Endothelial cell of umbilical vein (primary cell): ENCODE measurements around the gene KRT82. TPM values are rescaled to one million over a fixed set of nuclear protein-coding genes. Genes with fewer than 3 reads are reported as not detected.

Experiments used
- BruUV-seq: library from RNA; stranded (reverse); fragments of 400-500 nt; replicated peaks from 2 replicates; lab custom pipeline; 2021; lab: Mats Ljungman, UMichigan
- CTCF ChIA-PET: fragments of 300-600, 350-600 bp; sonication (Branson Sonifier 250); formaldehyde crosslinking; loops from one replicate; lab custom pipeline; 2021; ENCODE audit warnings: antibody characterized with exemption, inconsistent platforms; lab: Charles Lee
- POLR2A ChIA-PET: fragments of 300-600, 350-600 bp; sonication (Branson Sonifier 250); formaldehyde crosslinking; loops from one replicate; lab custom pipeline; 2021; ENCODE audit warnings: antibody characterized with exemption, inconsistent platforms; lab: Charles Lee
- DNase-seq: peaks from one replicate; pipeline ENCODE4 v3.0.0-alpha.2; 2011; ENCODE audit warnings: low read depth, low spot score
- FAIRE-seq: peaks from 2 replicates; lab custom pipeline; 2011; peaks lifted over from hg19 to GRCh38; lab: Jason Lieb, UNC
- H2AFZ ChIP-seq: 2 replicates; pipeline ENCODE4 v1.6.0; 2012; ENCODE audit warnings: low read depth, low read length, control low read depth, inconsistent platforms
- H3K27ac ChIP-seq: 2 replicates; pipeline ENCODE4 v1.5.1; 2011; ENCODE audit warnings: low read depth, mild to moderate bottlenecking, control low read depth, low read length, moderate library complexity; ENCODE audit not compliant: insufficient read depth
- H3K27me3 ChIP-seq, 2 experiments: 2 replicates each; pipeline versions ENCODE4 v1.6.0 to v1.6.1; 2011; ENCODE audit warnings: low read length in 2 of 2, mixed read lengths in 1 of 2; ENCODE audit not compliant: control insufficient read depth in 2 of 2, insufficient read depth in 2 of 2
- H3K36me3 ChIP-seq, 2 experiments: 2 replicates in 1 of 2; 3 replicates in 1 of 2; pipeline ENCODE4 v1.5.1; 2011; ENCODE audit warnings: low read length in 2 of 2, mild to moderate bottlenecking in 1 of 2, moderate library complexity in 1 of 2; ENCODE audit not compliant: control insufficient read depth in 2 of 2, insufficient read depth in 2 of 2; ENCODE audit errors: extremely low read depth in 1 of 2
- H3K4me1 ChIP-seq: 3 replicates; pipeline ENCODE4 v1.5.1; 2011; ENCODE audit warnings: mild to moderate bottlenecking, low read length; ENCODE audit not compliant: control insufficient read depth, insufficient read depth; ENCODE audit errors: extremely low read depth
- H3K4me2 ChIP-seq: 2 replicates; pipeline ENCODE4 v1.6.1; 2011; ENCODE audit warnings: low read length, control low read depth, mixed read lengths; ENCODE audit not compliant: insufficient read depth
- H3K4me3 ChIP-seq, 3 experiments: fragments of 200-600 bp in 1 of 3; sonication (generic), shearing (Covaris generic) in 1 of 3; replicated peaks in 1 of 3; 2 replicates each; pipeline ENCODE4 v1.5.1; 2011 to 2016; ENCODE audit warnings: control low read depth in 3 of 3, low read length in 3 of 3, mild to moderate bottlenecking in 2 of 3, inconsistent platforms in 1 of 3, low read depth in 1 of 3, moderate library complexity in 1 of 3; ENCODE audit not compliant: insufficient read depth in 1 of 3
- H3K79me2 ChIP-seq: 2 replicates; pipeline ENCODE4 v1.6.0; 2012; ENCODE audit warnings: low read length, inconsistent platforms; ENCODE audit not compliant: control insufficient read depth, insufficient read depth
- H3K9ac ChIP-seq: replicated peaks from 2 replicates; pipeline ENCODE3; 2011; ENCODE audit warnings: low read length, control low read depth; ENCODE audit not compliant: insufficient read depth; ENCODE audit errors: extremely low read depth
- H3K9me1 ChIP-seq: replicated peaks from 3 replicates; pipeline ENCODE4 v1.6.0; 2011; ENCODE audit warnings: mild to moderate bottlenecking, low read length; ENCODE audit not compliant: control insufficient read depth, insufficient read depth; ENCODE audit errors: extremely low read depth
- H3K9me3 ChIP-seq: replicated peaks from 2 replicates; pipeline ENCODE4 v1.5.1; 2012; ENCODE audit warnings: low read length, inconsistent platforms; ENCODE audit not compliant: control insufficient read depth, insufficient read depth
- H4K20me1 ChIP-seq: replicated peaks from 2 replicates; pipeline ENCODE3; 2011; ENCODE audit warnings: mild to moderate bottlenecking, low read length; ENCODE audit not compliant: control insufficient read depth, insufficient read depth; ENCODE audit errors: extremely low read depth
- CTCF ChIP-seq, 2 donors: IDR thresholded peaks; 1 replicate in 1 of 2; 2 replicates in 1 of 2; pipeline ENCODE4 v1.5.1; 2011; ENCODE audit warnings: low read length in 2 of 2, mild to moderate bottlenecking in 2 of 2, moderate library complexity in 2 of 2, control low read depth in 1 of 2, inconsistent platforms in 1 of 2, low read depth in 1 of 2; ENCODE audit not compliant: insufficient read depth in 1 of 2; ENCODE audit errors: extremely low read depth in 1 of 2
- EZH2 ChIP-seq: IDR thresholded peaks from 2 replicates; pipeline ENCODE4 v1.6.1; 2012; ENCODE audit warnings: borderline replicate concordance, low read depth, mild to moderate bottlenecking, moderate library complexity, low read length, inconsistent platforms; ENCODE audit not compliant: severe bottlenecking
- FOS ChIP-seq: IDR thresholded peaks from 2 replicates; pipeline ENCODE4 v1.6.1; 2011; ENCODE audit warnings: mild to moderate bottlenecking, low read length, moderate library complexity, borderline replicate concordance; ENCODE audit not compliant: insufficient read depth
- GATA2 ChIP-seq: IDR thresholded peaks from 2 replicates; pipeline ENCODE4 v1.7.0; 2011; ENCODE audit warnings: low read depth, mild to moderate bottlenecking, moderate library complexity, mixed read lengths, low read length; ENCODE audit not compliant: insufficient read length, insufficient read depth
- JUN ChIP-seq: IDR thresholded peaks from 2 replicates; pipeline ENCODE4 v1.6.1; 2011; ENCODE audit warnings: borderline replicate concordance, low read depth; ENCODE audit not compliant: insufficient read length, insufficient read depth
- MAX ChIP-seq: IDR thresholded peaks from 2 replicates; pipeline ENCODE4 v1.6.1; 2011; ENCODE audit not compliant: insufficient read depth, insufficient read length
- MYC ChIP-seq: IDR thresholded peaks from one replicate; pipeline ENCODE4 v1.6.1; 2011; ENCODE audit warnings: mild to moderate bottlenecking, low read depth, low read length
- POLR2A ChIP-seq: IDR thresholded peaks from 2 replicates; pipeline ENCODE4 v1.6.1; 2012; ENCODE audit warnings: low read depth, mild to moderate bottlenecking, control low read depth, low read length
- POLR2AphosphoS5 ChIP-seq: IDR thresholded peaks from 2 replicates; pipeline ENCODE4 v1.6.1; 2012; ENCODE audit warnings: low read depth, mild to moderate bottlenecking, control low read depth, low read length, moderate library complexity; ENCODE audit not compliant: insufficient read depth
- dilution Hi-C: fragments of 300-500 bp; cut with MboI; formaldehyde crosslinking; loops from one replicate; pipeline ENCODE4 v1.15.0; 2019; ENCODE audit warnings: low sequenced_read_pairs; ENCODE audit not compliant: extremely low pct_ligation_motif_present
- intact Hi-C: fragments of 100-400 bp; cut with micrococcal nuclease; formaldehyde crosslinking; loops from one replicate; pipeline ENCODE4 v1.10.0; 2022
- polyA plus RNA-seq, 4 experiments: library from polyadenylated mRNA; depleted of rRNA in 3 of 4; stranded (reverse) in 3 of 4; unstranded in 1 of 4; fragments of >200 nt; gene quantifications; 2 replicates each; pipeline versions ENCODE4 v1.2.1 to v1.2.3, GENCODE V29; 2011 to 2012; ENCODE audit warnings: missing spikeins in 1 of 4
- total RNA-seq: library from RNA; stranded (reverse); gene quantifications from 2 replicates; pipeline ENCODE4 v1.2.3, GENCODE V29; 2021

KRT82 gene
- total and polyA plus RNA-seq, 2 donors (not counting 3 experiments of a cell fraction or from before 2014, with no cell fraction given) = not detected

DNA sequence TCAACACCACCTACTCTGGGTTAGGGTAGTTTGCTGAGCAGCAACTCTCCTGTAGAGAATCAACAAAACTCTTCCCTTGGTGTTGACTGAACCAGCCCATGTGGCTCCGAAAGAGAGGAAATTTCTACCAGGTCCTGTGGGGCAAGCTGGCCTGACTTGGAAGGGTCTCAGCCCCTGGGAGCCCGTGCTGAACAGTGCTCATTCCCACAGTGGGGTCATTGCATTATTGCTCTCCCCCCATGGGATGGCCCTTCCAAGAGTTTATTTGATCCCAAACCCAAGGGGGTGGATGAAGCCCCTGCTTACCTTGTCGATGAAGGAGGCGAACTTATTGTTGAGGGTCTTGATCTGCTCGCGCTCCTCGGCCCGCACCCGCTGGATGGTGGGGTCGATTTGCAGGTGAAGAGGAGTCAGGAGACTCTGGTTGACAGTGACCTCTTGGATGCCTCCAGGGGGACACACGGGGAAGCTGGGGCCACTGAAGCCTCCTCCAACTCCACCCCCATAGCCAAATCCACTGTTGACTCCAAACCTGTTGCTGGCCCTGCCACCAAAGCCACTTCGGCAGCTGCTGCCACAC lies 27.5 kb upstream of the KRT82 start:
- H3K9ac ChIP-seq = no peak overlapping the region
- H3K27ac ChIP-seq = no peak overlapping the region
- no peaks in the 10 kb centered on the region for H3K4me1 ChIP-seq
- H3K4me2 ChIP-seq = no peak overlapping the region
- no TSS peak for BruUV-seq
- dilution Hi-C loops (no loop called here), intact Hi-C loops (no loop called here)
- H3K79me2 ChIP-seq = no peaks in the 10 kb centered on the region
- no peaks in the 10 kb centered on the region for H3K9me1 ChIP-seq
- FAIRE-seq (no peak), DNase-seq (no peak)
- TF ChIP-seq POLR2AphosphoS5 (no peak), POLR2A (no peak), JUN (no peak), GATA2 (no peak), EZH2 (no peak), MAX (no peak), MYC (no peak), FOS (no peak), CTCF (IDR thresholded peaks at IDR 0.05; ENCODE audit: extremely low read depth in 1 of 2, insufficient read depth in 1 of 2, low read depth in 1 of 2, low read length in 2 of 2) (no peak)
- no peaks in the 10 kb centered on the region for H3K9me3 ChIP-seq
- H3K4me3 ChIP-seq = no peak overlapping the region
- POLR2A ChIA-PET = no interaction called here
- H3K36me3 ChIP-seq = no peaks in the 10 kb centered on the region
- CTCF ChIA-PET = no interaction called here
- H3K27me3 ChIP-seq = no peaks in the 10 kb centered on the region
- H4K20me1 ChIP-seq = no peaks in the 10 kb centered on the region
- H2AFZ ChIP-seq = no peak overlapping the region
